AG10803 (cell line): ENCODE results near the gene COPZ1.
"Not testable (repeated sequence)": the region's sequence is repeated elsewhere in the genome, so short reads cannot be mapped to it uniquely, and the experiment has no call there.

Experiments used
- DNase-seq: peaks from one replicate; pipeline ENCODE4 v3.0.0; 2010; ENCODE audit warnings: low read depth
- H3K4me3 ChIP-seq: 2 replicates; pipeline ENCODE4 v1.5.1; 2011; ENCODE audit warnings: mild to moderate bottlenecking, low read length, control low read depth
- CTCF ChIP-seq: conservative IDR thresholded peaks from 2 replicates; pipeline ENCODE4 v1.5.1; 2011; ENCODE audit warnings: mild to moderate bottlenecking, low read length, control low read depth, inconsistent platforms

The COPZ1 gene

GRCh38 chr12:54324617-54325441 is at the start of gene COPZ1:
Gene COPZ1, plus strand, starts transcription at chr12:54325131. Its CDS starts 33 bp downstream, at chr12:54325164.
- H3K4me3 ChIP-seq: peak within 1 kb of the TSS; percentile 97
- TF ChIP-seq CTCF: peak; percentile 77
- DNase-seq: peak; percentile 100

- TF ChIP-seq CTCF: no peak
- no peak for DNase-seq
- H3K4me3 ChIP-seq: no peak overlapping the region
These were observed 48.6 kb upstream of the COPZ1 start for GRCh38 chr12:54276368-54276767.

- H3K4me3 ChIP-seq: peak overlapping the region; percentile 94
- TF ChIP-seq CTCF: no peak
- peak; percentile 87 for DNase-seq
These were observed 47.1 kb upstream of the COPZ1 start for GRCh38 chr12:54277823-54278276.

- no peak for TF ChIP-seq CTCF
- no peak for DNase-seq
- H3K4me3 ChIP-seq: peak overlapping the region; percentile 94
These were observed 45.7 kb upstream of the COPZ1 start for GRCh38 chr12:54279227-54279631.

GRCh38 chr12:54279632-54280467 is 45.1 kb upstream of the COPZ1 start, which contains the start of gene CBX5:
Gene CBX5, minus strand, starts transcription at chr12:54280122. Its CDS starts 22,472 bp downstream, at chr12:54257650.
- peak; percentile 100 for DNase-seq
- TF ChIP-seq CTCF: no peak
- H3K4me3 ChIP-seq: peak within 1 kb of the TSS; percentile 96

- H3K4me3 ChIP-seq: peak within 1 kb of the TSS; percentile 96
- TF ChIP-seq CTCF: no peak
These were observed 44.3 kb upstream of the COPZ1 start, which contains the start of gene HNRNPA1 for GRCh38 chr12:54280468-54281260. Gene HNRNPA1, plus strand, starts transcription at chr12:54280726. Its CDS starts 82 bp downstream, at chr12:54280808.

GRCh38 chr12:54281261-54281638 is 43.7 kb upstream of the COPZ1 start:
- DNase-seq: not testable (repeated sequence)
- peak overlapping the region; percentile 96 for H3K4me3 ChIP-seq

More at GRCh38 chr12:54280468-54281260, 44.3 kb upstream of the COPZ1 start, which contains the start of gene HNRNPA1:
- DNase-seq: peak; percentile 100

- H3K4me3 ChIP-seq: peak overlapping the region; percentile 96
- DNase-seq: not testable (repeated sequence)
These were observed 43.2 kb upstream of the COPZ1 start for GRCh38 chr12:54281694-54282093.
